Endothelial cell (in vitro differentiated cells): ENCODE measurements around the gene BNC2. TPM values are rescaled to one million over a fixed set of nuclear protein-coding genes. Genes with fewer than 3 reads are reported as not detected.

Experiments
- DNase-seq: peaks from one replicate; pipeline ENCODE4 v3.0.0; 2021; ENCODE audit warnings: low spot score
- H3K27ac Mint-ChIP-seq: one replicate; pipeline ENCODE4 v1.8.0; 2021; ENCODE audit warnings: mixed read lengths, inconsistent platforms; ENCODE audit not compliant: unreplicated experiment
- H3K27me3 Mint-ChIP-seq: one replicate; pipeline ENCODE4 v1.8.0; 2021; ENCODE audit warnings: mild to moderate bottlenecking, moderate library complexity, mixed read lengths, inconsistent platforms; ENCODE audit not compliant: unreplicated experiment
- H3K36me3 Mint-ChIP-seq: one replicate; pipeline ENCODE4 v1.8.0; 2021; ENCODE audit warnings: mild to moderate bottlenecking, low read depth, mixed read lengths, inconsistent platforms; ENCODE audit not compliant: unreplicated experiment
- H3K4me1 Mint-ChIP-seq: one replicate; pipeline ENCODE4 v1.8.0; 2021; ENCODE audit warnings: mild to moderate bottlenecking, mixed read lengths, inconsistent platforms; ENCODE audit not compliant: unreplicated experiment
- H3K4me3 Mint-ChIP-seq: one replicate; pipeline ENCODE4 v1.8.0; 2021; ENCODE audit warnings: mild to moderate bottlenecking, mixed read lengths, inconsistent platforms; ENCODE audit not compliant: unreplicated experiment
- H3K9me3 Mint-ChIP-seq: one replicate; pipeline ENCODE4 v1.8.0; 2021; ENCODE audit warnings: mixed read lengths, inconsistent platforms; ENCODE audit not compliant: unreplicated experiment
- CTCF ChIP-seq: fragments of 200-600 bp; sonication (generic); IDR thresholded peaks from one replicate; pipeline ENCODE4 v1.5.0; 2021; ENCODE audit warnings: antibody characterized with exemption; ENCODE audit not compliant: unreplicated experiment
- total RNA-seq: library from RNA; stranded (reverse); fragmentation: NEBNext Ultra II Directional; extraction: Animal tissue kit (Norgen Biotek cat#: 25700); gene quantifications from one replicate; pipeline ENCODE4 v1.2.1, GENCODE V29; 2021; ENCODE audit not compliant: unreplicated experiment

BNC2 gene
- total RNA-seq, 1 donor from 2014 or later, result 20.1 TPM

- no peak overlapping the region for H3K27ac Mint-ChIP-seq
- no peak for TF ChIP-seq CTCF
- H3K4me3 Mint-ChIP-seq, result no peak overlapping the region
- no peak for DNase-seq
- no peaks in the 10 kb centered on the region for H3K9me3 Mint-ChIP-seq
- H3K27me3 Mint-ChIP-seq, result no peaks in the 10 kb centered on the region
- no peaks in the 10 kb centered on the region for H3K36me3 Mint-ChIP-seq
- H3K4me1 Mint-ChIP-seq, result peaks cover 10% of the 10 kb centered on the region
Observed at GRCh38 chr9:16619914-16620520, 250.5 kb downstream of the BNC2 start.

- Mint-ChIP-seq H3K4me1 (peaks cover 4% of the 10 kb centered on the region), H3K27ac (no peak overlapping the region), H3K36me3 (no peaks in the 10 kb centered on the region), H3K9me3 (no peaks in the 10 kb centered on the region), H3K4me3 (no peak overlapping the region), H3K27me3 (no peaks in the 10 kb centered on the region)
- DNase-seq, result no peak
- TF ChIP-seq CTCF, result no peak
Observed at GRCh38 chr9:16619402-16619801, 251.1 kb downstream of the BNC2 start.

- no peak overlapping the region for H3K27ac Mint-ChIP-seq
- H3K9me3 Mint-ChIP-seq, result no peaks in the 10 kb centered on the region
- no peak for TF ChIP-seq CTCF
- H3K4me1 Mint-ChIP-seq, result no peaks in the 10 kb centered on the region
- no peak for DNase-seq
- no peak overlapping the region for H3K4me3 Mint-ChIP-seq
- H3K36me3 Mint-ChIP-seq, result no peaks in the 10 kb centered on the region
- H3K27me3 Mint-ChIP-seq, result no peaks in the 10 kb centered on the region
Observed at GRCh38 chr9:16618524-16618923, 251.9 kb downstream of the BNC2 start.

GRCh38 chr9:16616686-16617085 is 253.8 kb downstream of the BNC2 start:
- no peak for DNase-seq
- Mint-ChIP-seq H3K9me3 (no peaks in the 10 kb centered on the region), H3K36me3 (no peaks in the 10 kb centered on the region), H3K27ac (no peak overlapping the region), H3K27me3 (no peaks in the 10 kb centered on the region), H3K4me1 (no peaks in the 10 kb centered on the region), H3K4me3 (no peak overlapping the region)
- no peak for TF ChIP-seq CTCF

GRCh38 chr9:16615451-16615850 is 255.0 kb downstream of the BNC2 start:
- no peaks in the 10 kb centered on the region for H3K4me1 Mint-ChIP-seq
- DNase-seq, result no peak

More at GRCh38 chr9:16615451-16615850, 255.0 kb downstream of the BNC2 start:
- no peak for TF ChIP-seq CTCF
- Mint-ChIP-seq H3K27me3 (no peaks in the 10 kb centered on the region), H3K9me3 (no peaks in the 10 kb centered on the region), H3K36me3 (no peaks in the 10 kb centered on the region), H3K4me3 (no peak overlapping the region), H3K27ac (no peak overlapping the region)
